DMS 273 (cell line): ENCODE results near the gene MS4A5.

Experiments
- DNase-seq: peaks from one replicate; lab custom pipeline; 2025; ENCODE audit not compliant: unreplicated experiment; lab: John Stamatoyannopoulos, UW

The MS4A5 gene

GRCh38 chr11:60477035-60477445 lies 47.7 kb downstream of the MS4A5 start:
- no peak for DNase-seq

DNA sequence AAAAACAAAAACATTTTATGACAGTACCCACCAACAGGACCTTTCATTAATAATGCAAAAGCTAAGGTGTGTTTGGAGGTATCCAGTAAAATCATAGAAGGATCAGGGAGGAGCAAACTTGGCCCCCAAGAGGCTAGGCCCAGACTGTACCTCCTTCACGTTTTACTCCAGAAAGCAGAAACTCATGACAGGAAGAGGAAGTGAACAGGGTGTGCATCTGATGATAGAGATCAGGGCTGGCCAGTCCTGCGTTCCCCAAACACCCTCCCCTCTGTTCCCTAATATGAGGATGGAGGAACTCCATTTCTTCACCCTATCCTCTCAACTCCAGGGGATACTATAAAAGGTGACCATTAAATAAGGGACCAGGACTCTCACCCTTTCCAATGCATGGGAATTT lies 53.0 kb downstream of the MS4A5 start:
- DNase-seq: no peak

GRCh38 chr11:60485987-60486386 lies 56.6 kb downstream of the MS4A5 start:
- DNase-seq: no peak

DNA sequence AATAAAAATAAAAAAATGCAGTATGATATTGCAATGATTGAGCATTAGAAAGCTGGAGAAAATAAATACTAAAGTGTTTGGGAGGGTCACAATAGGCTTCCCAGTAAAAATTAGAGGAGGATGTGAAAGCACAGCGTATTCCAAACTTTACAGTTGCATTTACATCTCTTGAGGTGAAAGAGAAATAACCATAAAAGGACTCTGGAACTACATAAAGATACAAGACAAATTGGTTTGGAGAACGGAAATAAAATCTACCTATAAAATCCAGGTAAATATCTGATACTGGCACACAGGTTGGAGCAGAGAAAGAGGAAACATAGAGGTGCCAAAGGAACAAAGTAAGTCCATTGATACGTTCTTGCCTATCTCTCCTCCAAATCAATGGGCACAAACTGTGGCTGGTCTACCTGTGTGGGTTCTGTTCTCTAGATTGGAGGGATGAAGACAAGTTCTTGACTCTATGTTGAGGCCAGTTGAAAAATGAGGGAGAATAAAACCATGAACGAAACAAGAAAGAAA lies 63.2 kb downstream of the MS4A5 start, which contains the start of gene MS4A12:
MS4A12 (plus strand) TSS at position 291 of the 522 bp plus-strand sequence. CDS start 4,541 bp downstream, outside the sequence.
- DNase-seq: no peak

DNA sequence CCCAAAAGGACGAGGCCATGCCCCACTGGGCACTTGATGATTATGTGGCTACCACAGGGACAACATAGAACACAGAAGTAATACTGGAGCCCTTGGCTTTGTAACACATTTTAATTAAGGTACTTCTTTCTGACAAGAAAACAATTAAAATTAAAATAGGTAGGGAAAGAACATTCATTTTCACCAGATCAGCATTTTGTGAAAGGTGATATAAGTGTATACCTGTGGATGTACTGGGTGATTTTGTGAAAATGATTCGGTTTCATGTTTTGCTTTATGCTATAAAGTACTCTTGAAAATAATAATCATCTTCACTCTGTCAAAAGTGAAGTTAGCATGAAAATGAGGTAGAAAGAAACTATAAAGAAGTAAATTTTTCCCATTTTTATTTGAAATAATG lies 64.1 kb downstream of the MS4A5 start:
- no peak for DNase-seq
